Fibroblast of lung (primary cell): ENCODE results near the gene ZNF593. TPM values are rescaled to one million over a fixed set of nuclear protein-coding genes. Genes with fewer than 3 reads are reported as not detected.

Experiments used
- DNase-seq, 2 donors: peaks; one replicate each; pipeline versions ENCODE4 v3.0.0 to v3.0.0-alpha.2; 2010; ENCODE audit warnings: low read depth in 2 of 2
- H2AFZ ChIP-seq: 2 replicates; pipeline ENCODE4 v1.5.1; 2012; ENCODE audit warnings: low read length, control low read depth, inconsistent platforms
- H3K27ac ChIP-seq: 2 replicates; pipeline ENCODE4 v1.5.1; 2011; ENCODE audit warnings: low read length, control low read depth; ENCODE audit not compliant: insufficient read depth
- H3K27me3 ChIP-seq: 2 replicates; pipeline ENCODE4 v1.5.1; 2011; ENCODE audit warnings: mild to moderate bottlenecking, low read length; ENCODE audit not compliant: control insufficient read depth, insufficient read depth
- H3K36me3 ChIP-seq: 2 replicates; pipeline ENCODE4 v1.5.1; 2011; ENCODE audit warnings: low read length; ENCODE audit not compliant: control insufficient read depth, insufficient read depth
- H3K4me1 ChIP-seq: 2 replicates; pipeline ENCODE4 v1.5.1; 2011; ENCODE audit warnings: low read length; ENCODE audit not compliant: control insufficient read depth, insufficient read depth; ENCODE audit errors: extremely low read depth
- H3K4me2 ChIP-seq: 2 replicates; pipeline ENCODE4 v1.5.1; 2011; ENCODE audit warnings: low read length, control low read depth; ENCODE audit not compliant: insufficient read depth; ENCODE audit errors: extremely low read depth
- H3K4me3 ChIP-seq, 4 experiments: fragments of 200-600 bp in 1 of 4; sonication (generic) in 1 of 4; replicated peaks in 1 of 4; 2 replicates each; pipeline ENCODE4 v1.5.1; 2011 to 2016; ENCODE audit warnings: low read length in 4 of 4, low read depth in 3 of 4, mild to moderate bottlenecking in 3 of 4, control low read depth in 2 of 4, inconsistent platforms in 1 of 4, mixed read lengths in 1 of 4; ENCODE audit not compliant: insufficient read depth in 1 of 4; ENCODE audit errors: control extremely low read depth in 1 of 4
- H3K79me2 ChIP-seq: 2 replicates; pipeline ENCODE4 v1.5.1; 2012; ENCODE audit warnings: mild to moderate bottlenecking, low read length, inconsistent platforms; ENCODE audit not compliant: control insufficient read depth, insufficient read depth
- H3K9ac ChIP-seq: 2 replicates; pipeline ENCODE4 v1.5.1; 2011; ENCODE audit warnings: mild to moderate bottlenecking, low read length, control low read depth; ENCODE audit not compliant: insufficient read depth
- H3K9me3 ChIP-seq: 2 replicates; pipeline ENCODE4 v1.5.1; 2012; ENCODE audit warnings: low read depth, low read length; ENCODE audit not compliant: control insufficient read depth, insufficient read depth
- H4K20me1 ChIP-seq: 2 replicates; pipeline ENCODE4 v1.5.1; 2011; ENCODE audit warnings: low read length; ENCODE audit not compliant: control insufficient read depth, insufficient read depth; ENCODE audit errors: extremely low read depth
- EZH2 ChIP-seq: IDR thresholded peaks from 2 replicates; pipeline ENCODE4 v1.5.1; 2012; ENCODE audit warnings: low read length, control low read depth, mild to moderate bottlenecking; ENCODE audit errors: missing control alignments
- polyA plus RNA-seq, 2 donors: library from polyadenylated mRNA; depleted of rRNA in 1 of 2; stranded (reverse) in 1 of 2; unstranded in 1 of 2; fragments of >200 nt; gene quantifications; 2 replicates each; pipeline ENCODE4 v1.2.1, GENCODE V29; 2011 to 2012; ENCODE audit warnings: missing spikeins in 1 of 2
- total RNA-seq: library from RNA; depleted of rRNA; stranded (reverse); fragments of >200 nt; gene quantifications from 2 replicates; pipeline ENCODE4 v1.2.1, GENCODE V29; 2014
- TF ChIP-seq, protein P1 (sequence below), 2 donors: IDR thresholded peaks in 1 of 2; conservative IDR thresholded peaks in 1 of 2; 1 replicate in 1 of 2; 2 replicates in 1 of 2; pipeline ENCODE4 v1.5.1; 2011 to 2012; ENCODE audit warnings: low read length in 2 of 2, control low read depth in 1 of 2, inconsistent platforms in 1 of 2, low read depth in 1 of 2, mild to moderate bottlenecking in 1 of 2

The ZNF593 gene
- total and polyA plus RNA-seq, 2 donors (not counting 1 experiment from before 2014, with no cell fraction given), result 17.6 to 30.7 TPM

DNA sequence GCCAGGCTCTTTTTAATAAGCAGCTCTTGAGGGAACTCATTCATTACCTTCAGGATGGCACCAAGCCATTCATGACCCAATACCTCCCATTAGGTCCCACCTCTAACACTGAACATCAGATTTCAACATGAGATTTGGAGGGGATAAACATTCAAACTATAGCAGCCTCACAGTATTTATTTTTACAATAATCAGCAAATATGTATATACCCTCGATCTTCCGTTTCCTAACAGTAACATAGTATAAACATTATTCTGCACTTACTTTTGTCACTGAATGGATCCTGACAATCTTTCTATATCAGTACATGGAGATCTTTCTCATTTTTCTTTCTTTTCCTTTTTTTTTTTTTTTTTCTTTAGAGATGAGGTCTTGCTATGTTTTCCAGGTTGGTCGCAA, 26.1 kb downstream of the ZNF593 start:
- Histone ChIP-seq H3K4me2 (no peak overlapping the region), H3K4me1 (no peaks in the 10 kb centered on the region), H3K27me3 (peaks cover 13% of the 10 kb centered on the region), H3K9me3 (no peaks in the 10 kb centered on the region), H3K79me2 (no peaks in the 10 kb centered on the region), H3K4me3 (no peak overlapping the region), H3K27ac (no peak overlapping the region), H4K20me1 (no peaks in the 10 kb centered on the region), H2AFZ (no peak overlapping the region), H3K36me3 (no peaks in the 10 kb centered on the region), H3K9ac (no peak overlapping the region)
- no peak for DNase-seq
- no peak for TF ChIP-seq EZH2
- TF ChIP-seq, protein P1, sequence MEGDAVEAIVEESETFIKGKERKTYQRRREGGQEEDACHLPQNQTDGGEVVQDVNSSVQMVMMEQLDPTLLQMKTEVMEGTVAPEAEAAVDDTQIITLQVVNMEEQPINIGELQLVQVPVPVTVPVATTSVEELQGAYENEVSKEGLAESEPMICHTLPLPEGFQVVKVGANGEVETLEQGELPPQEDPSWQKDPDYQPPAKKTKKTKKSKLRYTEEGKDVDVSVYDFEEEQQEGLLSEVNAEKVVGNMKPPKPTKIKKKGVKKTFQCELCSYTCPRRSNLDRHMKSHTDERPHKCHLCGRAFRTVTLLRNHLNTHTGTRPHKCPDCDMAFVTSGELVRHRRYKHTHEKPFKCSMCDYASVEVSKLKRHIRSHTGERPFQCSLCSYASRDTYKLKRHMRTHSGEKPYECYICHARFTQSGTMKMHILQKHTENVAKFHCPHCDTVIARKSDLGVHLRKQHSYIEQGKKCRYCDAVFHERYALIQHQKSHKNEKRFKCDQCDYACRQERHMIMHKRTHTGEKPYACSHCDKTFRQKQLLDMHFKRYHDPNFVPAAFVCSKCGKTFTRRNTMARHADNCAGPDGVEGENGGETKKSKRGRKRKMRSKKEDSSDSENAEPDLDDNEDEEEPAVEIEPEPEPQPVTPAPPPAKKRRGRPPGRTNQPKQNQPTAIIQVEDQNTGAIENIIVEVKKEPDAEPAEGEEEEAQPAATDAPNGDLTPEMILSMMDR (conservative IDR thresholded peaks at IDR 0.05 in 1 of 2, IDR thresholded peaks at IDR 0.05 in 1 of 2; ENCODE audit: low read depth in 1 of 2, low read length in 2 of 2), result no peak

DNA sequence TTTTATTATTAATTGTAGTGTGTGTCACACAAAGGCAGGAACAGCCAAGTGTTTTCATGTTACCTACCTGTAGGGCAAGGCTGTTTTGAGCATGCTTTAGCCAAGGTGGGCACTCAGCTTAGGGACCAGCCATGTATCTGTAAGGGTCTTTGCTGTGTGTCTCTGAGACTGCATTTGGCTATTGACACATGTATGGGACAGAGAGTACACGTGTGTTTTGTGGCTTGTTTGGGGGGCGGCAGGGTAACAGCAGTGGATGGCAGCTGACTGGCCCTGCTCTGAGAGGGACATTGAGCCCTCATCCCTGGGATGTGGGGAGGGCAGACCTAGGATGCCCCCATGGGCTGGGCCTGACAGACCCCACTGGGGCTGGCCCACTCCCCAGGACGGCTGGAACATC, 27.6 kb downstream of the ZNF593 start:
- H3K79me2 ChIP-seq, result no peaks in the 10 kb centered on the region
- H2AFZ ChIP-seq, result no peak overlapping the region
- H3K27me3 ChIP-seq, result peaks cover 10% of the 10 kb centered on the region
- H3K36me3 ChIP-seq, result no peaks in the 10 kb centered on the region
- no peak overlapping the region for H3K4me2 ChIP-seq
- TF ChIP-seq EZH2, result no peak
- TF ChIP-seq, protein P1 (conservative IDR thresholded peaks at IDR 0.05 in 1 of 2, IDR thresholded peaks at IDR 0.05 in 1 of 2; ENCODE audit: low read depth in 1 of 2, low read length in 2 of 2), result no peak
- H3K9me3 ChIP-seq, result no peaks in the 10 kb centered on the region
- no peak for DNase-seq
- H3K4me3 ChIP-seq, result no peak overlapping the region
- no peak overlapping the region for H3K9ac ChIP-seq
- H4K20me1 ChIP-seq, result no peaks in the 10 kb centered on the region
- H3K27ac ChIP-seq, result no peak overlapping the region
- no peaks in the 10 kb centered on the region for H3K4me1 ChIP-seq

DNA sequence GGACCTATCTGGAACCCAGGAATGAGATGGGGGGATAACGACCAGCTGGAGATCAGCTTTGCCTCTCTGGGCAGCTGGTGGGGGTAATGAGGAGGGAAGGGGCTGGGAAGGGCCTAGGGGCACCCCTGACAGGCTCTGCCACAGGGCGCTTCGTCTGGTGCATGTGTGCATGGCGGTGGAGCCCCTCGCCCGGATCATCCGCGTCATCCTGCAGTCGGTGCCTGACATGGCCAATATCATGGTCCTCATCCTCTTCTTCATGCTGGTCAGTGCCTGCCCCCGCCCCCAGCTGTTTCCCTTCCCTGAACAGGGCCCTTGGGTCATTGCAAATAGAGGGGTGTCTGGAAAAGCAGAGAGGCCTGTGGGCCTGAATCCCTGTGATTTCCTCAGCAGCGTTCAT, 28.1 kb downstream of the ZNF593 start:
- TF ChIP-seq EZH2, result no peak
- TF ChIP-seq, protein P1 (conservative IDR thresholded peaks at IDR 0.05 in 1 of 2, IDR thresholded peaks at IDR 0.05 in 1 of 2; ENCODE audit: low read depth in 1 of 2, low read length in 2 of 2), result no peak
- no peak for DNase-seq

More for the DNA sequence above, 28.1 kb downstream of the ZNF593 start:
- Histone ChIP-seq H3K79me2 (no peaks in the 10 kb centered on the region), H3K4me1 (no peaks in the 10 kb centered on the region), H3K9ac (no peak overlapping the region), H3K27ac (no peak overlapping the region), H3K27me3 (peaks cover 10% of the 10 kb centered on the region), H4K20me1 (no peaks in the 10 kb centered on the region), H3K4me2 (no peak overlapping the region), H3K9me3 (no peaks in the 10 kb centered on the region), H3K36me3 (no peaks in the 10 kb centered on the region), H3K4me3 (no peak overlapping the region), H2AFZ (no peak overlapping the region)
